Heart right ventricle (tissue), 16 donors: ENCODE measurements around the gene WDR20. TPM values are rescaled to one million over a fixed set of nuclear protein-coding genes. Genes with fewer than 3 reads are reported as not detected.
A peak's percentile ranks its signal among the peaks of the same experiment; 100 is the strongest.
"Not testable (repeated sequence)": the region's sequence is repeated elsewhere in the genome, so short reads cannot be mapped to it uniquely, and the experiment has no call there.

Source experiments
- ATAC-seq, 8 donors: fragments of 200-7000 bp; cut with Tn5 transposase; one replicate each; pipeline ENCODE4 v1.9.1; 2020; ENCODE audit warnings: mild to moderate bottlenecking in 8 of 8, moderate library complexity in 8 of 8, moderate number of reproducible peaks in 1 of 8
- DNase-seq, 2 donors: peaks; one replicate each; pipeline ENCODE4 v3.0.0-alpha.2; 2020
- H3K27ac ChIP-seq, 10 donors: fragments of 200-600 bp; sonication (generic) in 2 of 10; one replicate each; pipeline versions ENCODE4 v1.5.0 to v1.8.0; 2020 to 2022; ENCODE audit warnings: mild to moderate bottlenecking in 3 of 10
- H3K27me3 ChIP-seq, 7 donors: fragments of 200-600 bp; one replicate each; pipeline ENCODE4 v1.8.0; 2021 to 2022; ENCODE audit warnings: mild to moderate bottlenecking in 2 of 7
- H3K36me3 ChIP-seq, 9 donors: fragments of 200-600 bp; sonication (generic) in 1 of 9; one replicate each; pipeline versions ENCODE4 v1.5.0 to v1.8.0; 2020 to 2022; ENCODE audit warnings: mild to moderate bottlenecking in 2 of 9
- H3K4me1 ChIP-seq, 9 donors: fragments of 200-600 bp; sonication (generic) in 1 of 9; one replicate each; pipeline versions ENCODE4 v1.5.0 to v1.8.0; 2020 to 2022; ENCODE audit warnings: mild to moderate bottlenecking in 4 of 9
- H3K4me3 ChIP-seq, 10 donors: fragments of 200-600 bp; sonication (generic) in 2 of 10; one replicate each; pipeline versions ENCODE4 v1.5.0 to v1.8.0; 2020 to 2022; ENCODE audit warnings: mild to moderate bottlenecking in 7 of 10, moderate library complexity in 2 of 10
- H3K9me3 ChIP-seq, 11 donors: fragments of 200-600 bp in 10 of 11; sonication (generic) in 2 of 11; one replicate each; pipeline versions ENCODE4 v1.5.0 to v1.8.0; 2013 to 2022; ENCODE audit warnings: mild to moderate bottlenecking in 2 of 11, control low read depth in 1 of 11, moderate library complexity in 1 of 11
- WGBS, 2 donors: extraction: QIAGEN DNeasy Blood & Tissue Kit; methylation state at CpG; one replicate each; pipeline ENCODE4 v1.1.7; 2013; ENCODE audit warnings: inconsistent platforms in 1 of 2; 5-methylcytosine and 5-hydroxymethylcytosine counted together
- intact Hi-C, 10 donors: fragments of 100-400 bp; cut with DNase I; formaldehyde crosslinking; loops; one replicate each; pipeline versions ENCODE4 v1.11.1 to v1.14.2; 2022
- polyA plus RNA-seq, 2 donors: library from polyadenylated mRNA; stranded (reverse); fragments of 200-250 nt; gene quantifications; one replicate each; pipeline ENCODE4 v1.2.3, GENCODE V29; 2013
- total RNA-seq, 10 donors: library from RNA; stranded (reverse); fragmentation: NEBNext Ultra II Directional in 3 of 10; extraction: Animal tissue kit (Norgen Biotek cat#: 25700) in 3 of 10; gene quantifications; one replicate each; pipeline versions ENCODE4 v1.2.1 to v1.2.4, GENCODE V29; 2021 to 2023
- TF ChIP-seq, protein P1 (sequence below), 9 donors: fragments of 200-600 bp; sonication (generic) in 2 of 9; IDR thresholded peaks; one replicate each; pipeline versions ENCODE4 v1.5.0 to v1.8.0; 2021 to 2022; ENCODE audit warnings: antibody characterized with exemption in 9 of 9, mild to moderate bottlenecking in 5 of 9, moderate library complexity in 1 of 9
- donor health status: Arrhythmogenic right ventricular cardiomyopathy.
- donor health status: ischemic (EF 13 %, LVEDD 7.1; RV severe dilation, severe dysfunction).
- donor health status: healthy with polysubstance abuse.
- donor health status: DM: no; HTN: yes; CAD: no.
- donor health status: DM: no; HTN: no; CAD: no.
- donor health status: ischemic (EF 25% LVEDD 6.9; RV normal size, moderate dysfunction).
- donor health status: ischemic (EF 25% LVEDD 5.7; RV mildly dilated, moderate dysfunction).
- donor health status: healthy.
- donor health status: DM: yes; HTN: yes; CAD: no.
- donor health status: Ischemic cardiomyopathy.
- donor health status: ischemic (EF 35%, LVEDD 5.7; RV mildly dilated, moderate dysfunction).
- donor health status: nonischemic (EF 11% LVEDD 7.7; RV severe dilation, severe dysfunction).
- donor health status: DM: yes; HTN: yes; CAD: no.
- donor health status: PGD.
- donor health status: ischemic (EF 29% LVEDD 5.4; RV normal size, mild dysfunction).
- donor health status: nonischemic (EF 23%, LVEDD 6.1; RV moderate dilation, normal function).

Gene WDR20
- total and polyA plus RNA-seq, 12 donors: 10.7 to 28.0 (median 20.5) TPM

DNA sequence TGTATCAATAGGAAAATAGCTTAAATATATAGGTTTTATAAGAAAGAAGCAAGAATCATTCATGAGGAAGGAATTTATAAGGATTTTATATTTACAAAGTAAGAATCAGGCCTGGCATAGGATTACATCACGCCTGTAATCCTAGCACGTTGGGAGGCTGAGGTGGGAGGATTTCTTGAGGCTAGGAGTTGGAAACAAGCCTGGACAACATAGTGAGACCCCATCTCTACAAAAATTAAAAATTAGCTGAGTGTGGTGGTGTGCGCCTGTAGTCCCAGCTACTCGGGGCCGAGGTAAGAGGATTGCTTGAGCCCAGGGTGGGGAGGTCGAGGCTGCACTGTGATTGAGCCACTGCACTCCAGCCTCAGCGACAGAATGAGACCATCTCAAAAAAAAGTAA, 10.4 kb downstream of the WDR20 start:
- ATAC-seq (peak in 1 of 8 donors; percentile 11), DNase-seq (no peak)
- H3K4me1 ChIP-seq: peaks cover 3 to 75% (median 42%) of the 10 kb centered on the region in 9 donors
- no peaks in the 10 kb centered on the region for H3K9me3 ChIP-seq
- intact Hi-C loops: loop anchor here in 1 of 10 donors (5.0 kb wide), 1 partner anchor 57 kb away; no protein-coding TSS in a partner anchor
- TF ChIP-seq, protein P1, sequence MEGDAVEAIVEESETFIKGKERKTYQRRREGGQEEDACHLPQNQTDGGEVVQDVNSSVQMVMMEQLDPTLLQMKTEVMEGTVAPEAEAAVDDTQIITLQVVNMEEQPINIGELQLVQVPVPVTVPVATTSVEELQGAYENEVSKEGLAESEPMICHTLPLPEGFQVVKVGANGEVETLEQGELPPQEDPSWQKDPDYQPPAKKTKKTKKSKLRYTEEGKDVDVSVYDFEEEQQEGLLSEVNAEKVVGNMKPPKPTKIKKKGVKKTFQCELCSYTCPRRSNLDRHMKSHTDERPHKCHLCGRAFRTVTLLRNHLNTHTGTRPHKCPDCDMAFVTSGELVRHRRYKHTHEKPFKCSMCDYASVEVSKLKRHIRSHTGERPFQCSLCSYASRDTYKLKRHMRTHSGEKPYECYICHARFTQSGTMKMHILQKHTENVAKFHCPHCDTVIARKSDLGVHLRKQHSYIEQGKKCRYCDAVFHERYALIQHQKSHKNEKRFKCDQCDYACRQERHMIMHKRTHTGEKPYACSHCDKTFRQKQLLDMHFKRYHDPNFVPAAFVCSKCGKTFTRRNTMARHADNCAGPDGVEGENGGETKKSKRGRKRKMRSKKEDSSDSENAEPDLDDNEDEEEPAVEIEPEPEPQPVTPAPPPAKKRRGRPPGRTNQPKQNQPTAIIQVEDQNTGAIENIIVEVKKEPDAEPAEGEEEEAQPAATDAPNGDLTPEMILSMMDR (IDR thresholded peaks at IDR 0.05): no peak
- H3K4me3 ChIP-seq: no peak overlapping the region
- H3K27me3 ChIP-seq: no peaks in the 10 kb centered on the region
- peaks cover 0 to 34% (median 3%) of the 10 kb centered on the region in 9 donors for H3K36me3 ChIP-seq
- peak overlapping the region in 3 of 10 donors; percentile 54 to 77 (median 64) for H3K27ac ChIP-seq
- WGBS, 2 donors: 95 to 96% methylated on average over 7 of the region's 7 CpGs

DNA sequence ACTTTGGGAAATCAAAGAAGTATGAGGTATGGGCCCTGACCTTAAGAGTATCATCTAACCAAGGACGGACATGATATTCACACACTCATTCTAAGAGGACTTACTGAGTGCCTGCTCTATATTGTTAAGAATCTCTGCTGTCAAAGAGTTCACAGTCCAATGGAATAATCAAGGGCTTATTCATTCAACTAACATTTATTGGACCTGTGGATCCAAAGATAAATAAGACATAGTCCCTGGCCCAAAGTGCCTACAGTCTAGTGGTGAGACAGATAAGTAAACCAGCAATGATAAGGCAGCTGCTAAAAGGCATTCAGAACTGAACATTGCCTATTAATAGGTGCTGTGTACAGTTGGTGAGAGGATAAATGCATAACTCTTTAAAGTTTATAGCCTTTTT, 11.0 kb downstream of the WDR20 start:
- Histone ChIP-seq H3K4me1 (peaks cover 3 to 79% (median 45%) of the 10 kb centered on the region in 9 donors), H3K36me3 (peaks cover 0 to 32% (median 3%) of the 10 kb centered on the region in 9 donors), H3K27ac (peak overlapping the region in 6 of 10 donors; percentile 45 to 77 (median 59)), H3K9me3 (no peaks in the 10 kb centered on the region), H3K4me3 (no peak overlapping the region), H3K27me3 (no peaks in the 10 kb centered on the region)
- DNase-seq: no peak
- TF ChIP-seq, protein P1 (IDR thresholded peaks at IDR 0.05): no peak
- 30 to 55% methylated on average over 1 of the region's 1 CpG for WGBS, 2 donors
- intact Hi-C loops: loop anchor here in 1 of 10 donors (5.0 kb wide), 1 partner anchor 57 kb away; no protein-coding TSS in a partner anchor
- ATAC-seq: peak in 6 of 8 donors; percentile 69 to 88 (median 78)

DNA sequence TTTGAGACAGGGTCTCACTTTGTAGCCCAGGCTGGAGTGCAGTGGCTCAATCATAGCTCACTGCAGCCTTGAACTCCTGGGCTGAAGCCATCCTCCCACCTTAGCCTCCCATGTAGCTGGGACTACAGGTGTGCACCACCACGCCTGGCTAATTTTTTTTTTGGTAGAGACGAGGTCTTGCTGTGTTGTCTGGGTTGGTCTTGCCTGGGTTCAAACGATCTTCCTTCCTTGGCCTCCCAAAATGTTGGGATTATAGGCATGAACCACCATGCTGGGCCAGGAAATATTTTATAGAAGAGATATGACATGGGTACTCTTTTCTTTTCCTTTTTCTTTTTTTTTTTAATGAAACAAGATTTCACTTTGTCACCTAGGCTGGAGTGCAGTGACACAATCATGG, 11.7 kb downstream of the WDR20 start:
- not testable (repeated sequence) for ATAC-seq, DNase-seq, H3K4me3 ChIP-seq, H3K27me3 ChIP-seq, H3K9me3 ChIP-seq
- WGBS, 2 donors: 95 to 96% methylated on average over 3 of the region's 3 CpGs
- intact Hi-C loops: loop anchor here in 1 of 10 donors (5.0 kb wide), 1 partner anchor 56 kb away; no protein-coding TSS in a partner anchor
- H3K27ac ChIP-seq: peak overlapping the region in 7 of 10 donors; percentile 36 to 77 (median 54)
- H3K36me3 ChIP-seq: peaks cover 0 to 31% (median 3%) of the 10 kb centered on the region in 9 donors
- peaks cover 3 to 84% (median 47%) of the 10 kb centered on the region in 9 donors for H3K4me1 ChIP-seq

DNA sequence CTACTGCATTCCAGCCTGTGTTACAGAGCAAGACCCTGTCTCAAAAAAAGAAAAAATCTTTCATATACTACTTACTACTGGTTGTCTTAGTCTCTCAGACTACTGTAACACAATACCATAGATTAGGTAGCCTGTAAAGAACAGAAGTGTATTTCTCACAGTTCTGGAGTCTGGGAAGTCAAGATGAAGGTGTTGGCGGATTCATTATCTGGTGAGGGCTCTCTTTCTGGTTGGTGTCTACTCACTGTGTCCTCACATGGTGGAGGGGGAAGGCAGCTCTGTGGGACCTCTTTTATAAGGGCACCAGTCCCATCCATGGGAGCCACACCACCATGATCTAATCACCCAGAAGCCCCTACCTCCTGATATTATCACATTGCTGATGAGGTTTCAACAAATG, 14.4 kb downstream of the WDR20 start:
- DNase-seq (no peak), ATAC-seq (no peak)
- Histone ChIP-seq H3K27ac (no peak overlapping the region), H3K9me3 (no peaks in the 10 kb centered on the region), H3K27me3 (no peaks in the 10 kb centered on the region), H3K36me3 (peaks cover 0 to 26% (median 3%) of the 10 kb centered on the region in 9 donors), H3K4me3 (no peak overlapping the region), H3K4me1 (peaks cover 0 to 81% (median 34%) of the 10 kb centered on the region in 9 donors)
- intact Hi-C loops: loop anchor here in 1 of 10 donors (5.0 kb wide), 1 partner anchor 53 kb away; no protein-coding TSS in a partner anchor
- TF ChIP-seq, protein P1 (IDR thresholded peaks at IDR 0.05): no peak
- WGBS, 2 donors: 85 to 100% methylated on average over 1 of the region's 1 CpG
